ENCODE data around the gene TXNDC2. TPM values are rescaled to one million over a fixed set of nuclear protein-coding genes. Genes with fewer than 3 reads are reported as not detected.

Gene TXNDC2
- total RNA-seq, 1 experiment from 2014 or later = 0.28 TPM

DNA sequence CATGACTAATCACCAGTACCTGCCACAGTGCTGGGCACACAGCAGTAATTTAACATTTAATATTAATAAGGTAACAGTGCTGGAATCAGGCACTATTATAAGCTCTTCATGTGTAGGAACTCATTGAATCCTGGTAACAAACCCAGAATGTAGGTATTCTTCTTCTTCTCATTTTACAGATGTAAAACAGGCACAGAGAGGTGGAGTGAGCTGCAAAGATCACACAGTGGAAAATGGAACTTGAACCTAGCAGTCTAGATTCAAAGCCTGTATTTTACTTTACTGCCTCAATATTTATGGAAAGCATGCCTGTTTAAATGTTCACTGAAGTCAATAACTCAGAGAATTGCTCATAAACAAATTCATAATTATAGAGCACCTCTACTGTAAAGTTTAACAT lies 24.3 kb downstream of the TXNDC2 start:
- Mint-ChIP-seq H3K36me3 (ENCODE audit: insufficient read depth in 1 of 3, low read depth in 3 of 3) (no peaks in the 10 kb centered on the region), H3K4me1 (peaks cover 8 to 10% of the 10 kb centered on the region in 2 experiments), H3K9me3 (0 out of 5 replicates have a peak, but pooled peaks cover 0 to 3% of the 10 kb centered on the region in 2 experiments), H3K27me3 (ENCODE audit: low read depth) (no peaks in the 10 kb centered on the region; the same call in 1 of the 2 replicates), H3K4me3 (no peak overlapping the region), H3K27ac (no peak overlapping the region)
- Histone ChIP-seq H3K23ac (ENCODE audit: insufficient read length, low read depth, low read length) (no peak overlapping the region), H3K9me3 (ENCODE audit: control insufficient read depth, low read depth, low read length) (no peaks in the 10 kb centered on the region), H3T11ph (ENCODE audit: low read length) (no peak overlapping the region), H3K14ac (ENCODE audit: insufficient read depth, low read length) (no peak overlapping the region), H3K4ac (ENCODE audit: low read depth, low read length) (no peak overlapping the region), H2BK15ac (ENCODE audit: low read depth, low read length) (no peak overlapping the region), H4K5ac (ENCODE audit: insufficient read length, low read depth, low read length) (no peak overlapping the region), H4K8ac (replicated peaks; ENCODE audit: insufficient read length, low read depth, low read length) (no peak overlapping the region), H3K4me2 (ENCODE audit: insufficient read depth, insufficient read length, low read length) (no peak overlapping the region), H3K27ac (ENCODE audit: insufficient read length, low read depth, low read length) (no peak overlapping the region), H3K27me3 (ENCODE audit: insufficient read depth, low read length) (no peaks in the 10 kb centered on the region), H2AFZ (ENCODE audit: low read length) (no peak overlapping the region), H3K18ac (ENCODE audit: insufficient read length, low read depth, low read length) (no peak overlapping the region), H3K23me2 (ENCODE audit: insufficient read length, low read depth, low read length, poor library complexity, severe bottlenecking) (peaks cover 3% of the 10 kb centered on the region), H3K79me1 (ENCODE audit: insufficient read depth, low read depth, low read length, poor library complexity, severe bottlenecking) (no peaks in the 10 kb centered on the region), H2BK20ac (ENCODE audit: low read depth, low read length, poor library complexity, severe bottlenecking) (no peak overlapping the region), H3K4me1 (ENCODE audit: insufficient read depth, low read length) (no peaks in the 10 kb centered on the region), H2AK5ac (ENCODE audit: insufficient read length, low read length) (no peak overlapping the region), H2BK120ac (ENCODE audit: low read depth, low read length, poor library complexity, severe bottlenecking) (no peak overlapping the region), H3K56ac (ENCODE audit: insufficient read length, low read depth, low read length) (no peak overlapping the region), H2BK5ac (ENCODE audit: insufficient read length, low read length) (no peak overlapping the region), H4K91ac (ENCODE audit: insufficient read length, low read depth, low read length) (no peak overlapping the region), H4K20me1 (ENCODE audit: control insufficient read depth, insufficient read depth, insufficient read length) (no peaks in the 10 kb centered on the region), H2BK12ac (ENCODE audit: insufficient read length, low read depth, low read length) (no peak overlapping the region), H3K79me2 (ENCODE audit: insufficient read depth, low read length) (peaks cover 4% of the 10 kb centered on the region; the same call in 1 of the 2 replicates), H3K9ac (ENCODE audit: extremely low read depth, insufficient read length, low read length) (no peak overlapping the region)
- no peak for DNase-seq
- TF ChIP-seq, protein P1, sequence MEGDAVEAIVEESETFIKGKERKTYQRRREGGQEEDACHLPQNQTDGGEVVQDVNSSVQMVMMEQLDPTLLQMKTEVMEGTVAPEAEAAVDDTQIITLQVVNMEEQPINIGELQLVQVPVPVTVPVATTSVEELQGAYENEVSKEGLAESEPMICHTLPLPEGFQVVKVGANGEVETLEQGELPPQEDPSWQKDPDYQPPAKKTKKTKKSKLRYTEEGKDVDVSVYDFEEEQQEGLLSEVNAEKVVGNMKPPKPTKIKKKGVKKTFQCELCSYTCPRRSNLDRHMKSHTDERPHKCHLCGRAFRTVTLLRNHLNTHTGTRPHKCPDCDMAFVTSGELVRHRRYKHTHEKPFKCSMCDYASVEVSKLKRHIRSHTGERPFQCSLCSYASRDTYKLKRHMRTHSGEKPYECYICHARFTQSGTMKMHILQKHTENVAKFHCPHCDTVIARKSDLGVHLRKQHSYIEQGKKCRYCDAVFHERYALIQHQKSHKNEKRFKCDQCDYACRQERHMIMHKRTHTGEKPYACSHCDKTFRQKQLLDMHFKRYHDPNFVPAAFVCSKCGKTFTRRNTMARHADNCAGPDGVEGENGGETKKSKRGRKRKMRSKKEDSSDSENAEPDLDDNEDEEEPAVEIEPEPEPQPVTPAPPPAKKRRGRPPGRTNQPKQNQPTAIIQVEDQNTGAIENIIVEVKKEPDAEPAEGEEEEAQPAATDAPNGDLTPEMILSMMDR (conservative IDR thresholded peaks at IDR 0.05) = no peak

All from H9 (cell line).